H9 (cell line): ENCODE measurements around the gene TMPRSS11A. TPM values are rescaled to one million over a fixed set of nuclear protein-coding genes. Genes with fewer than 3 reads are reported as not detected.

Experiments used
- DNase-seq: peaks from one replicate; pipeline ENCODE4 v3.0.0-alpha.2; 2017
- H2AFZ ChIP-seq: one replicate; pipeline ENCODE4 v1.6.1; 2013; ENCODE audit warnings: mild to moderate bottlenecking, low read length, control low read depth, moderate library complexity
- H2AK5ac ChIP-seq: 2 replicates; pipeline ENCODE4 v1.6.1; 2013; ENCODE audit warnings: low read length, control low read depth, mixed read lengths; ENCODE audit not compliant: insufficient read length
- H2BK120ac ChIP-seq: one replicate; pipeline ENCODE4 v1.6.1; 2013; ENCODE audit warnings: low read depth, mild to moderate bottlenecking, low read length, control low read depth, inconsistent platforms; ENCODE audit not compliant: poor library complexity, severe bottlenecking
- H2BK12ac ChIP-seq: 2 replicates; pipeline ENCODE4 v1.6.1; 2013; ENCODE audit warnings: low read length, control low read depth, mixed read lengths, low read depth; ENCODE audit not compliant: insufficient read length
- H2BK15ac ChIP-seq: 2 replicates; pipeline ENCODE4 v1.6.1; 2013; ENCODE audit warnings: low read depth, low read length, control low read depth
- H2BK20ac ChIP-seq: one replicate; pipeline ENCODE4 v1.6.1; 2013; ENCODE audit warnings: low read depth, mild to moderate bottlenecking, low read length, control low read depth, inconsistent platforms; ENCODE audit not compliant: poor library complexity, severe bottlenecking
- H2BK5ac ChIP-seq: 2 replicates; pipeline ENCODE4 v1.6.1; 2013; ENCODE audit warnings: low read length, control low read depth, mixed read lengths; ENCODE audit not compliant: insufficient read length
- H3K14ac ChIP-seq: 2 replicates; pipeline ENCODE4 v1.6.1; 2013; ENCODE audit warnings: low read length, control low read depth; ENCODE audit not compliant: insufficient read depth
- H3K18ac ChIP-seq: 2 replicates; pipeline ENCODE4 v1.6.1; 2013; ENCODE audit warnings: low read depth, mild to moderate bottlenecking, mixed read lengths, low read length, control low read depth; ENCODE audit not compliant: insufficient read length
- H3K23ac ChIP-seq: 2 replicates; pipeline ENCODE4 v1.6.1; 2013; ENCODE audit warnings: low read length, control low read depth, mixed read lengths, low read depth; ENCODE audit not compliant: insufficient read length
- H3K23me2 ChIP-seq: 2 replicates; pipeline ENCODE4 v1.6.1; 2013; ENCODE audit warnings: low read depth, mild to moderate bottlenecking, mixed read lengths, low read length, control low read depth; ENCODE audit not compliant: insufficient read length, poor library complexity, severe bottlenecking
- H3K27ac ChIP-seq: 2 replicates; pipeline ENCODE4 v1.5.1; 2013; ENCODE audit warnings: low read length, control low read depth, mixed read lengths, low read depth; ENCODE audit not compliant: insufficient read length
- H3K27me3 ChIP-seq: 2 replicates; pipeline ENCODE4 v1.6.1; 2013; ENCODE audit warnings: low read length, control low read depth, inconsistent platforms; ENCODE audit not compliant: insufficient read depth
- H3K4ac ChIP-seq: 2 replicates; pipeline ENCODE4 v1.6.1; 2013; ENCODE audit warnings: low read depth, mild to moderate bottlenecking, control low read depth, inconsistent platforms, low read length, moderate library complexity
- H3K4me1 ChIP-seq: 2 replicates; pipeline ENCODE4 v1.6.1; 2013; ENCODE audit warnings: low read length, control low read depth, inconsistent platforms; ENCODE audit not compliant: insufficient read depth
- H3K4me2 ChIP-seq: 2 replicates; pipeline ENCODE4 v1.6.1; 2013; ENCODE audit warnings: low read length, control low read depth, mixed read lengths; ENCODE audit not compliant: insufficient read length, insufficient read depth
- H3K56ac ChIP-seq: 2 replicates; pipeline ENCODE4 v1.6.1; 2013; ENCODE audit warnings: low read depth, mild to moderate bottlenecking, mixed read lengths, low read length, control low read depth; ENCODE audit not compliant: insufficient read length
- H3K79me1 ChIP-seq: 2 replicates; pipeline ENCODE4 v1.6.1; 2013; ENCODE audit warnings: low read depth, mild to moderate bottlenecking, moderate library complexity, low read length, control low read depth, inconsistent platforms; ENCODE audit not compliant: insufficient read depth, poor library complexity, severe bottlenecking
- H3K79me2 ChIP-seq: 2 replicates; pipeline ENCODE4 v1.6.1; 2013; ENCODE audit warnings: low read length, control low read depth, inconsistent platforms; ENCODE audit not compliant: insufficient read depth
- H3K9ac ChIP-seq: 2 replicates; pipeline ENCODE4 v1.6.1; 2013; ENCODE audit warnings: low read length, control low read depth, mixed read lengths; ENCODE audit not compliant: insufficient read length; ENCODE audit errors: extremely low read depth
- H3K9me3 ChIP-seq: one replicate; pipeline ENCODE4 v1.6.1; 2013; ENCODE audit warnings: low read depth, low read length, inconsistent platforms; ENCODE audit not compliant: control insufficient read depth
- H3T11ph ChIP-seq: one replicate; pipeline ENCODE4 v1.6.1; 2013; ENCODE audit warnings: mild to moderate bottlenecking, low read length, control low read depth, inconsistent platforms
- H4K20me1 ChIP-seq: one replicate; pipeline ENCODE4 v1.6.1; 2013; ENCODE audit not compliant: control insufficient read depth, insufficient read length, insufficient read depth
- H4K5ac ChIP-seq: 2 replicates; pipeline ENCODE4 v1.6.1; 2013; ENCODE audit warnings: low read depth, mild to moderate bottlenecking, mixed read lengths, low read length, control low read depth; ENCODE audit not compliant: insufficient read length
- H4K8ac ChIP-seq: replicated peaks from 2 replicates; pipeline ENCODE4 v1.6.1; 2013; ENCODE audit warnings: low read length, control low read depth, mixed read lengths, low read depth; ENCODE audit not compliant: insufficient read length
- H4K91ac ChIP-seq: 2 replicates; pipeline ENCODE4 v1.6.1; 2013; ENCODE audit warnings: low read depth, mild to moderate bottlenecking, moderate library complexity, mixed read lengths, low read length, control low read depth; ENCODE audit not compliant: insufficient read length
- H3K27ac Mint-ChIP-seq, 3 experiments: 2 replicates in 2 of 3; 3 replicates in 1 of 3; pipeline ENCODE4 v1.8.0; 2020 to 2021; ENCODE audit warnings: mixed read lengths in 3 of 3, mild to moderate bottlenecking in 1 of 3, moderate library complexity in 1 of 3
- H3K27me3 Mint-ChIP-seq: 2 replicates; pipeline ENCODE4 v1.8.0; 2021; ENCODE audit warnings: low read depth, mild to moderate bottlenecking, moderate library complexity, mixed read lengths
- H3K36me3 Mint-ChIP-seq, 3 experiments: 2 replicates in 2 of 3; 3 replicates in 1 of 3; pipeline ENCODE4 v1.8.0; 2020 to 2021; ENCODE audit warnings: low read depth in 3 of 3, mixed read lengths in 3 of 3; ENCODE audit not compliant: insufficient read depth in 1 of 3
- H3K4me1 Mint-ChIP-seq, 2 experiments: 2 replicates each; pipeline ENCODE4 v1.8.0; 2020; ENCODE audit warnings: mixed read lengths in 2 of 2
- H3K4me3 Mint-ChIP-seq, 2 experiments: 2 replicates in 1 of 2; 3 replicates in 1 of 2; pipeline ENCODE4 v1.8.0; 2020 to 2021; ENCODE audit warnings: mild to moderate bottlenecking in 2 of 2, mixed read lengths in 2 of 2, moderate library complexity in 1 of 2
- H3K9me3 Mint-ChIP-seq, 2 experiments: 2 replicates in 1 of 2; 3 replicates in 1 of 2; pipeline ENCODE4 v1.8.0; 2020; ENCODE audit warnings: mild to moderate bottlenecking in 2 of 2, mixed read lengths in 2 of 2, moderate library complexity in 1 of 2
- CTCF ChIP-seq: fragments of 200-600 bp; sonication (generic); conservative IDR thresholded peaks from 3 replicates; pipeline ENCODE4 v1.8.0; 2021; ENCODE audit warnings: antibody characterized with exemption, mild to moderate bottlenecking
- WGBS: extraction: QIAGEN DNeasy Blood & Tissue Kit; methylation state at CpG from one replicate; pipeline ENCODE4 v1.1.7; 2013; ENCODE audit warnings: missing lambda C conversion rate, low lambda C conversion rate, mixed read lengths; ENCODE audit not compliant: insufficient read length; ENCODE audit errors: extremely low coverage; 5-methylcytosine and 5-hydroxymethylcytosine counted together
- total RNA-seq: library from RNA; stranded (reverse); gene quantifications from 2 replicates; pipeline ENCODE4 v1.2.1, GENCODE V29; 2021

Gene TMPRSS11A
- total RNA-seq, 1 experiment from 2014 or later = not detected

DNA sequence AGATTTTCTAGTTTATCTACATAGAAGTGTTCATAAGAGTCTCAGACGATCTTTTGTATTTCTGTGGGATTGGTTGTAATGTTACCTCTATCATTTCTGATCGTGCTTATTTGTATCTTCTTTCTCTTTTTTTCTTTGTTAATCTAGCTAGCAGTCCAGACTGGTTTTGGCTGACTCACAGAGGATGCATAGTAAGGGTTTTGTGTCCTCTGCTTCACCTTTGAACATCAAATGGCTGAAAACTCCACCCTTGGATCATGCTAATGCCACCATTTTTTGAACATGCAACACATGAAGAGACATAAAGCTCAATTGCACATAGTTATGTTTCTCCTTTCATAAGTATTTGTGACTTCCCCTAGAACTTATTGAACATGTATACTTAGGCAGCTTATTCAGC, 22.8 kb downstream of the TMPRSS11A start:
- H2BK120ac ChIP-seq = no peak overlapping the region
- Mint-ChIP-seq H3K4me3 (no peak overlapping the region), H3K27ac (no peak overlapping the region), H3K9me3 (peaks cover 5% of the 10 kb centered on the region in 2 experiments; a peak in 3 of 5 replicates), H3K27me3 (no peaks in the 10 kb centered on the region), H3K36me3 (no peaks in the 10 kb centered on the region; a peak in 1 of 7 replicates), H3K4me1 (no peaks in the 10 kb centered on the region)
- no peak overlapping the region for H4K5ac ChIP-seq
- H3K4me2 ChIP-seq = no peak overlapping the region
- H3K23me2 ChIP-seq = no peaks in the 10 kb centered on the region
- no peak overlapping the region for H4K8ac ChIP-seq
- H3K4ac ChIP-seq = no peak overlapping the region
- no peak for DNase-seq
- no peak overlapping the region for H3K9ac ChIP-seq
- no peak overlapping the region for H2BK20ac ChIP-seq
- H2BK12ac ChIP-seq = no peak overlapping the region
- TF ChIP-seq CTCF = no peak
- H4K20me1 ChIP-seq = no peaks in the 10 kb centered on the region
- no peaks in the 10 kb centered on the region for H3K79me2 ChIP-seq
- H3K23ac ChIP-seq = no peak overlapping the region
- no peak overlapping the region for H4K91ac ChIP-seq
- WGBS = no CpG with 5 or more reads among the region's 2 CpGs
- no peaks in the 10 kb centered on the region for H3K9me3 ChIP-seq
- no peak overlapping the region for H3K14ac ChIP-seq
- H3K79me1 ChIP-seq = no peaks in the 10 kb centered on the region
- no peak overlapping the region for H2BK5ac ChIP-seq
- no peak overlapping the region for H2AFZ ChIP-seq
- no peaks in the 10 kb centered on the region for H3K4me1 ChIP-seq
- H3K56ac ChIP-seq = no peak overlapping the region
- H3K18ac ChIP-seq = no peak overlapping the region
- H2BK15ac ChIP-seq = no peak overlapping the region
- no peaks in the 10 kb centered on the region for H3K27me3 ChIP-seq
- H2AK5ac ChIP-seq = no peak overlapping the region
- no peak overlapping the region for H3K27ac ChIP-seq
- H3T11ph ChIP-seq = no peak overlapping the region
